ENCODE data around the gene CCSAP. TPM values are rescaled to one million over a fixed set of nuclear protein-coding genes. Genes with fewer than 3 reads are reported as not detected.
A peak's percentile ranks its signal among the peaks of the same experiment; 100 is the strongest.

CCSAP gene
- total RNA-seq, 1 experiment from 2014 or later, result 8.5 TPM

GRCh38 chr1:229339520-229339919 lies 3.3 kb downstream of the CCSAP start:
- peak overlapping the region; percentile 59 for H3K4me2 ChIP-seq (ENCODE audit: insufficient read depth, insufficient read length, low read length)

More at GRCh38 chr1:229339520-229339919, 3.3 kb downstream of the CCSAP start:
- Histone ChIP-seq H4K8ac (replicated peaks; ENCODE audit: insufficient read length, low read depth, low read length) (no peak overlapping the region), H3K27me3 (ENCODE audit: insufficient read depth, low read length) (no peaks in the 10 kb centered on the region; the same call in 1 of the 2 replicates), H3K56ac (ENCODE audit: insufficient read length, low read depth, low read length) (no peak overlapping the region), H2BK5ac (ENCODE audit: insufficient read length, low read length) (no peak overlapping the region), H3K23ac (ENCODE audit: insufficient read length, low read depth, low read length) (no peak overlapping the region), H2BK120ac (ENCODE audit: low read depth, low read length, poor library complexity, severe bottlenecking) (no peak overlapping the region), H4K5ac (ENCODE audit: insufficient read length, low read depth, low read length) (no peak overlapping the region), H3K79me1 (ENCODE audit: insufficient read depth, low read depth, low read length, poor library complexity, severe bottlenecking) (peaks cover 6% of the 10 kb centered on the region), H3K14ac (ENCODE audit: insufficient read depth, low read length) (no peak overlapping the region), H3K4ac (ENCODE audit: low read depth, low read length) (no peak overlapping the region), H3K9ac (ENCODE audit: extremely low read depth, insufficient read length, low read length) (peak overlapping the region; percentile 10), H3K4me1 (ENCODE audit: insufficient read depth, low read length) (peaks cover 2% of the 10 kb centered on the region; the same call in 1 of the 2 replicates), H4K20me1 (ENCODE audit: control insufficient read depth, insufficient read depth, insufficient read length) (no peaks in the 10 kb centered on the region), H2BK12ac (ENCODE audit: insufficient read length, low read depth, low read length) (no peak overlapping the region), H2AK5ac (ENCODE audit: insufficient read length, low read length) (no peak overlapping the region), H3K9me3 (ENCODE audit: control insufficient read depth, low read depth, low read length) (no peaks in the 10 kb centered on the region), H2BK15ac (ENCODE audit: low read depth, low read length) (no peak overlapping the region), H3K23me2 (ENCODE audit: insufficient read length, low read depth, low read length, poor library complexity, severe bottlenecking) (peaks cover 4% of the 10 kb centered on the region), H3K27ac (ENCODE audit: insufficient read length, low read depth, low read length) (no peak overlapping the region), H4K91ac (ENCODE audit: insufficient read length, low read depth, low read length) (no peak overlapping the region), H2BK20ac (ENCODE audit: low read depth, low read length, poor library complexity, severe bottlenecking) (no peak overlapping the region), H3T11ph (ENCODE audit: low read length) (no peak overlapping the region), H2AFZ (ENCODE audit: low read length) (no peak overlapping the region), H3K18ac (ENCODE audit: insufficient read length, low read depth, low read length) (no peak overlapping the region), H3K79me2 (ENCODE audit: insufficient read depth, low read length) (peaks cover 34% of the 10 kb centered on the region; the same call in 1 of the 2 replicates)
- no CpG with 5 or more reads among the region's 3 CpGs for WGBS (ENCODE audit: extremely low coverage, insufficient read length, low lambda C conversion rate)
- peaks cover 14% of the 10 kb centered on the region for H3K27me3 Mint-ChIP-seq (ENCODE audit: low read depth)
- no peak for TF ChIP-seq CTCF (conservative IDR thresholded peaks at IDR 0.05)
- H3K4me3 Mint-ChIP-seq, result peak overlapping the region in 1 of 2 experiments; percentile 3; a peak in 1 of 5 replicates
- peaks cover 3 to 4% of the 10 kb centered on the region in 2 experiments; a peak in 4 of 5 replicates for H3K9me3 Mint-ChIP-seq
- no peak for DNase-seq
- H3K4me1 Mint-ChIP-seq, result peaks cover 37 to 38% of the 10 kb centered on the region in 2 experiments
- no peak overlapping the region for H3K27ac Mint-ChIP-seq
- peaks cover 4 to 11% (median 10%) of the 10 kb centered on the region in 3 experiments; a peak in 6 of 7 replicates for H3K36me3 Mint-ChIP-seq (ENCODE audit: insufficient read depth in 1 of 3, low read depth in 3 of 3)
